Mesodermal cell (in vitro differentiated cells): Measurements from ENCODE around the gene MGST2.
"Not testable (repeated sequence)": the region's sequence is repeated elsewhere in the genome, so short reads cannot be mapped to it uniquely, and the experiment has no call there.

ENCODE experiments used
- H3K27ac ChIP-seq: 2 replicates; pipeline ENCODE4 v1.7.0; 2013; ENCODE audit warnings: mild to moderate bottlenecking, low read depth, low read length, moderate library complexity; ENCODE audit not compliant: severe bottlenecking
- H3K36me3 ChIP-seq: 2 replicates; pipeline ENCODE4 v1.7.1; 2013; ENCODE audit warnings: mild to moderate bottlenecking, low read length, moderate library complexity; ENCODE audit not compliant: control insufficient read depth, insufficient read depth
- H3K4me1 ChIP-seq: one replicate; pipeline ENCODE4 v1.7.1; 2013; ENCODE audit warnings: mild to moderate bottlenecking, low read length; ENCODE audit not compliant: insufficient read depth, control insufficient read depth, poor library complexity, severe bottlenecking
- H3K4me3 ChIP-seq: 2 replicates; pipeline ENCODE4 v1.7.0; 2013; ENCODE audit warnings: low read length, control low read depth, mild to moderate bottlenecking; ENCODE audit not compliant: insufficient read depth, poor library complexity, severe bottlenecking; ENCODE audit errors: extremely low read depth
- H3K9me3 ChIP-seq: 2 replicates; pipeline ENCODE4 v1.7.1; 2013; ENCODE audit warnings: mild to moderate bottlenecking, low read length, moderate library complexity; ENCODE audit not compliant: control insufficient read depth
- WGBS, 2 experiments: methylation state at CpG; one replicate each; pipeline ENCODE4 v1.1.5; 2013; ENCODE audit warnings: missing lambda C conversion rate in 2 of 2; ENCODE audit not compliant: insufficient coverage in 2 of 2; 5-methylcytosine and 5-hydroxymethylcytosine counted together

Gene MGST2

GRCh38 chr4:139685180-139685579 is 19.6 kb downstream of the MGST2 start:
- WGBS, 2 experiments, result 90% methylated on average over 2 of the region's 5 CpGs; no CpG with 5 or more reads in 1 of the 2 experiments
- Histone ChIP-seq H3K27ac (no peak overlapping the region), H3K9me3 (peaks cover 10% of the 10 kb centered on the region), H3K4me1 (peaks cover 2% of the 10 kb centered on the region), H3K4me3 (no peak overlapping the region), H3K36me3 (peaks cover 12% of the 10 kb centered on the region)

DNA sequence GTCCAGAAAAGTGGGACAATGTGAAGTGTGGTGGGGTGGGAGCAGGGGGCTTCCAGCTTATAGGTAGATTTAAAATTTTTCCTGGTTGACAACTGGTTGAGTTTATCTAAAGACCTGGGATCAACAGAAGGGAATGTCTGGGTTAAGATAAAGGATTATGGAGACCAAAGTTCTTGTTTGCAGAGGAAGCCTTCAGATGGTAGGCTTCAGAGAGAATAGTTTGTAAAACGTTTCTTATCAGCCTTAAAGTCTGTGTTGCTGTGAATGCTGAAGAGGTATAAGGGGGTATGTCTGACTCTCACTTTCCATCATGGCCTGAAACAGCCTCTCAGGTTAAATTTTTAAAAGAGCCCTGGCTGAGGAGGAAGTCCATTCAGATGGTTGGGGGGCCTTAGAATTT is 20.5 kb downstream of the MGST2 start:
- no peak overlapping the region for H3K4me3 ChIP-seq
- H3K9me3 ChIP-seq, result peaks cover 10% of the 10 kb centered on the region
- no peak overlapping the region for H3K27ac ChIP-seq
- H3K4me1 ChIP-seq, result peaks cover 2% of the 10 kb centered on the region
- H3K36me3 ChIP-seq, result peaks cover 12% of the 10 kb centered on the region
- 57% methylated on average over 1 of the region's 1 CpG; no CpG with 5 or more reads in 1 of the 2 experiments for WGBS, 2 experiments

DNA sequence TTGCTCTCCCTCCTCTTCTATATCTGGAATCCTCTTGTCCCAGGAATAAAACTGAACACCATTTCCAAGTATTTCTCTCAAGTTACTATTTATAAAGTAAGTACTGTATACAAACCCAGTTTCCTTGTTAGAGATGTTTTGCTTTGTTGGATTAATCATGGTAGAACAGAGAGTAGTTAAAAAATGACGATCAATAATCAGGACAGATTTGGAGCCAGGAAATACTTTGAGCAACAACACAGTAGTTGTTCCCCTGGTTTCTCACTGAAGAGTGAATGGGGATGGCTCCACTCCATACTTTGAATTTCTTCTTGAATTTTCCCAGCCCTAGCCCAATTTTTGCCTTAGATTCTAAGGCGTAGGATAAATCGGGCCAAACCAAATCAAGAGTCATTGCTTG is 21.4 kb downstream of the MGST2 start:
- no peak overlapping the region for H3K27ac ChIP-seq
- H3K36me3 ChIP-seq, result peaks cover 12% of the 10 kb centered on the region
- peaks cover 2% of the 10 kb centered on the region for H3K4me1 ChIP-seq
- H3K4me3 ChIP-seq, result no peak overlapping the region
- peaks cover 10% of the 10 kb centered on the region for H3K9me3 ChIP-seq
- WGBS, 2 experiments, result 87 to 100% methylated on average over 3 of the region's 3 CpGs

- Histone ChIP-seq H3K4me1 (peaks cover 2% of the 10 kb centered on the region), H3K27ac (no peak overlapping the region), H3K36me3 (peaks cover 5% of the 10 kb centered on the region), H3K4me3 (no peak overlapping the region), H3K9me3 (peaks cover 9% of the 10 kb centered on the region)
- 97 to 100% methylated on average over 3 of the region's 6 CpGs for WGBS, 2 experiments
These were observed 23.6 kb downstream of the MGST2 start for GRCh38 chr4:139689093-139689722.

DNA sequence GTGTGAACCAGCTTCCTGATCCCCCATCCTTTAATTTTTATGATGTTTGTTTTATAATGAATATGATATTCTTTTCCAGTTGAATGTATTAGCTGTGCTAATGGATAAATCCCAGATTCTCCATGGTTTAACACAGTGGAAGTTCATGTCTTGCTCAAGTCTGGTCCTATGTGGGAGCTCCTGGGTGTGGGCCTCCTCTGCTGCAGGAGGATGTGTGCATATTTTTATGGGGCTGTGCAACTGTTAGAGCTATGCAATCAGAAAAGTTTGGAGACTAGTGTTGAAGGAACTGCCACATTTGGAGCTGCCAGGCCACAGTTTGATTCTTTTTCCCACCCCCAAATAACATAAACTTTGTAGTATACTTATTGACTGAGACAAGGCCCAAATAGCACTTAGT is 24.8 kb downstream of the MGST2 start:
- Histone ChIP-seq H3K4me1 (peaks cover 2% of the 10 kb centered on the region), H3K4me3 (no peak overlapping the region), H3K27ac (no peak overlapping the region), H3K36me3 (no peaks in the 10 kb centered on the region), H3K9me3 (no peaks in the 10 kb centered on the region)

GRCh38 chr4:139692309-139693012 is 26.8 kb downstream of the MGST2 start:
- Histone ChIP-seq H3K9me3 (no peaks in the 10 kb centered on the region), H3K27ac (no peak overlapping the region), H3K4me1 (peaks cover 2% of the 10 kb centered on the region), H3K36me3 (peaks cover 5% of the 10 kb centered on the region), H3K4me3 (no peak overlapping the region)
- WGBS, 2 experiments, result 70 to 83% methylated on average over 2 to 4 of the region's 4 CpGs

DNA sequence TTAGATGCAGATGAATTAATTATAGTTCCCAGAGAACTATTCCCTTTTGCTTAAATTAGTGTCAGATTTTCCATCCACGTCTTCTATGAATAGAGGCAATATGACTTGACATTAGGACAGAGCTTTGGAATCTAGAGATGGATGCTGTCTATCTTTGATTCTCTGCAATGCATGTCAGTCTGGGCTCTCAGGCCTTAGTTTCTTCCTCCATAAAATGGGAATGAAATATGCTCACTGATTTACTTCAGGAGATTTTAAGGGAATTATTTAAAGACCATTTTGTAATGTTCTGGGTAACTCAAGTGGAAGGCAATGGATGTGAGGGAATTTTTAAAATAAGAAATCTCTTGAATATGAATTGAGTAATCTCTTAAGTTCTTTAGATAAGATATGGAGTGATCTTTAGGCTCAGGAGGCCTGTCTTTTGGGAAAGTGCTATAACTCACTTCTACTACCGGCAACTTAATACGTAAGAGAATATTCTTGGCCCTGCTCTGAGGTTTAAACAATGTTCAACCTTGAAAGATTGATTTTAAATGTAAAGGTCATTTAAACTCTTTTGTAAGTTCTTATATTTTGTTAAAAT is 29.0 kb downstream of the MGST2 start:
- 100% methylated on average over 1 of the region's 3 CpGs; no CpG with 5 or more reads in 1 of the 2 experiments for WGBS, 2 experiments
- H3K4me1 ChIP-seq, result no peaks in the 10 kb centered on the region
- peaks cover 5% of the 10 kb centered on the region for H3K36me3 ChIP-seq

DNA sequence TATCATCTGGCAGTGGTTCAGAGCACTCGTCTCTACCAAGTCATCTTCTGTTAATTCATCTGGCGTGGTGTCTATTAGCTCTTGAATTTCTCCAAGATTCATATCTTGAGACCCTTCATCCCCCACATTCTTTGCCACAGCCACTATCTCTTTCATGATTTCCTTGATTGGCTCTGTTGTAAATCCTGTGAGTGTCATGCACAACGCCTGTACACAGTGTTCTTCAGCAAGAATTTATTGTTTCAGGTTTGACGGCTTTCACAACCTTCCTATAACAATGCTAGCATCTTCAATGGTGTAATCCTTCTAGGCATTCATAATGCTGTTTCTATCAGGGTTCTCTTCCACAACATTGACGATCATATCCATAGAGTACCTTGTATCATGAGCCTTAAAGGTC is 30.9 kb downstream of the MGST2 start:
- Histone ChIP-seq H3K4me3 (no peak overlapping the region), H3K36me3 (peaks cover 5% of the 10 kb centered on the region), H3K4me1 (no peaks in the 10 kb centered on the region), H3K9me3 (no peaks in the 10 kb centered on the region), H3K27ac (no peak overlapping the region)
- 95 to 97% methylated on average over 4 to 5 of the region's 5 CpGs for WGBS, 2 experiments

More for the DNA sequence above, 29.0 kb downstream of the MGST2 start:
- H3K4me3 ChIP-seq, result no peak overlapping the region
- no peaks in the 10 kb centered on the region for H3K9me3 ChIP-seq
- no peak overlapping the region for H3K27ac ChIP-seq

GRCh38 chr4:139698167-139698925 is 32.7 kb downstream of the MGST2 start:
- H3K4me1 ChIP-seq, H3K36me3 ChIP-seq, H3K4me3 ChIP-seq, H3K9me3 ChIP-seq, H3K27ac ChIP-seq: not testable (repeated sequence)
- no CpG with 5 or more reads among the region's 25 CpGs for WGBS, 2 experiments

GRCh38 chr4:139700568-139700967 is 34.9 kb downstream of the MGST2 start:
- Histone ChIP-seq H3K36me3 (peaks cover 10% of the 10 kb centered on the region), H3K27ac (no peak overlapping the region), H3K4me3 (no peak overlapping the region), H3K9me3 (no peaks in the 10 kb centered on the region), H3K4me1 (no peaks in the 10 kb centered on the region)
- WGBS, 2 experiments, result 83 to 89% methylated on average over 1 to 3 of the region's 5 CpGs
